ENCODE data around the gene TMC2.

TMC2 gene

GRCh38 chr20:2690213-2690612, 153.8 kb downstream of the TMC2 start:
- Histone ChIP-seq H3K27ac (no peak overlapping the region), H3K4me3 (ENCODE audit: low read depth, low read length) (no peak overlapping the region), H3K27me3 (replicated peaks) (peaks cover 37% of the 10 kb centered on the region), H3K36me3 (replicated peaks) (no peaks in the 10 kb centered on the region)
- DNase-seq, result no peak
- TF ChIP-seq CTCF (IDR thresholded peaks at IDR 0.05; ENCODE audit: low read depth, low read length, missing control alignments), result no peak
- in situ Hi-C loops (cut with HindIII; ENCODE audit: low pct_ligation_motif_present, low sequenced_read_pairs), result no loop called here

GRCh38 chr20:2690718-2691117, 154.3 kb downstream of the TMC2 start:
- H3K27ac ChIP-seq, result no peak overlapping the region
- no peak for DNase-seq
- H3K27me3 ChIP-seq (replicated peaks), result peaks cover 40% of the 10 kb centered on the region
- H3K4me3 ChIP-seq (ENCODE audit: low read depth, low read length), result no peak overlapping the region
- in situ Hi-C loops (cut with HindIII; ENCODE audit: low pct_ligation_motif_present, low sequenced_read_pairs), result no loop called here
- no peaks in the 10 kb centered on the region for H3K36me3 ChIP-seq (replicated peaks)
- no peak for TF ChIP-seq CTCF (IDR thresholded peaks at IDR 0.05; ENCODE audit: low read depth, low read length, missing control alignments)

GRCh38 chr20:2691127-2691526, 154.8 kb downstream of the TMC2 start:
- H3K36me3 ChIP-seq (replicated peaks), result no peaks in the 10 kb centered on the region
- no peak overlapping the region for H3K4me3 ChIP-seq (ENCODE audit: low read depth, low read length)
- peaks cover 44% of the 10 kb centered on the region for H3K27me3 ChIP-seq (replicated peaks)
- in situ Hi-C loops (cut with HindIII; ENCODE audit: low pct_ligation_motif_present, low sequenced_read_pairs), result no loop called here
- no peak for TF ChIP-seq CTCF (IDR thresholded peaks at IDR 0.05; ENCODE audit: low read depth, low read length, missing control alignments)
- H3K27ac ChIP-seq, result no peak overlapping the region
- DNase-seq, result no peak
